ENCODE data around the gene BLZF1.
"Not testable (repeated sequence)": the region's sequence is repeated elsewhere in the genome, so short reads cannot be mapped to it uniquely, and the experiment has no call there.

DNA sequence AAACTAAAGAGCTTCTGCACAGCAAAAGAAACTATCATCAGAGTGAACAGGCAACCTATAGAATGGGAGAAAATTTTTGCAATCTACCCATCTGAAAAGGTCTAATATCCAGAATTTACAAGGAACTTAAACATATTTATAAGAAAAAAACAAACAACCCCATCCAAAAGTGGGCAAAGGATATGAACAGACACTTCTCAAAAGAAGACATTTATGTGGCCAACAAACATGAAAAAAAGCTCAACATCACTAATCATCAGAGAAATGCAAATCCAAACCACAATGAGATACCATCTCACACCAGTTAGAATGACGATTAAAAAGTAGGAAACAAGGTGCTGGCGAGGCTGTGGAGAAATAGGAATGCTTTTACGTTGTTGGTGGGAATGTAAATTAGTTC is 33.3 kb upstream of the BLZF1 start:
- TF ChIP-seq CTCF (IDR thresholded peaks at IDR 0.05; ENCODE audit: poor library complexity, severe bottlenecking); TAF1 (IDR thresholded peaks at IDR 0.05; ENCODE audit: low read depth); MXI1 (conservative IDR thresholded peaks at IDR 0.05; ENCODE audit: poor library complexity, severe bottlenecking); EZH2 (IDR thresholded peaks at IDR 0.05; ENCODE audit: borderline replicate concordance, insufficient read depth, low read length, poor library complexity, severe bottlenecking); POLR2AphosphoS5 (IDR thresholded peaks at IDR 0.05); RAD21 (conservative IDR thresholded peaks at IDR 0.05); SMC3 (conservative IDR thresholded peaks at IDR 0.05; ENCODE audit: poor library complexity); EP300 (conservative IDR thresholded peaks at IDR 0.05; ENCODE audit: poor library complexity, severe bottlenecking): not testable (repeated sequence)
- TF ChIP-seq, protein P1, sequence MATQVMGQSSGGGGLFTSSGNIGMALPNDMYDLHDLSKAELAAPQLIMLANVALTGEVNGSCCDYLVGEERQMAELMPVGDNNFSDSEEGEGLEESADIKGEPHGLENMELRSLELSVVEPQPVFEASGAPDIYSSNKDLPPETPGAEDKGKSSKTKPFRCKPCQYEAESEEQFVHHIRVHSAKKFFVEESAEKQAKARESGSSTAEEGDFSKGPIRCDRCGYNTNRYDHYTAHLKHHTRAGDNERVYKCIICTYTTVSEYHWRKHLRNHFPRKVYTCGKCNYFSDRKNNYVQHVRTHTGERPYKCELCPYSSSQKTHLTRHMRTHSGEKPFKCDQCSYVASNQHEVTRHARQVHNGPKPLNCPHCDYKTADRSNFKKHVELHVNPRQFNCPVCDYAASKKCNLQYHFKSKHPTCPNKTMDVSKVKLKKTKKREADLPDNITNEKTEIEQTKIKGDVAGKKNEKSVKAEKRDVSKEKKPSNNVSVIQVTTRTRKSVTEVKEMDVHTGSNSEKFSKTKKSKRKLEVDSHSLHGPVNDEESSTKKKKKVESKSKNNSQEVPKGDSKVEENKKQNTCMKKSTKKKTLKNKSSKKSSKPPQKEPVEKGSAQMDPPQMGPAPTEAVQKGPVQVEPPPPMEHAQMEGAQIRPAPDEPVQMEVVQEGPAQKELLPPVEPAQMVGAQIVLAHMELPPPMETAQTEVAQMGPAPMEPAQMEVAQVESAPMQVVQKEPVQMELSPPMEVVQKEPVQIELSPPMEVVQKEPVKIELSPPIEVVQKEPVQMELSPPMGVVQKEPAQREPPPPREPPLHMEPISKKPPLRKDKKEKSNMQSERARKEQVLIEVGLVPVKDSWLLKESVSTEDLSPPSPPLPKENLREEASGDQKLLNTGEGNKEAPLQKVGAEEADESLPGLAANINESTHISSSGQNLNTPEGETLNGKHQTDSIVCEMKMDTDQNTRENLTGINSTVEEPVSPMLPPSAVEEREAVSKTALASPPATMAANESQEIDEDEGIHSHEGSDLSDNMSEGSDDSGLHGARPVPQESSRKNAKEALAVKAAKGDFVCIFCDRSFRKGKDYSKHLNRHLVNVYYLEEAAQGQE (IDR thresholded peaks at IDR 0.05; ENCODE audit: borderline replicate concordance): not testable (repeated sequence)

Measured in neural cell (in vitro differentiated cells).